Measurements from ENCODE around the gene ANKH. TPM values are rescaled to one million over a fixed set of nuclear protein-coding genes. Genes with fewer than 3 reads are reported as not detected.
A peak's percentile ranks its signal among the peaks of the same experiment; 100 is the strongest.

Gene ANKH
- polyA plus RNA-seq, 1 donor: 85.6 TPM

DNA sequence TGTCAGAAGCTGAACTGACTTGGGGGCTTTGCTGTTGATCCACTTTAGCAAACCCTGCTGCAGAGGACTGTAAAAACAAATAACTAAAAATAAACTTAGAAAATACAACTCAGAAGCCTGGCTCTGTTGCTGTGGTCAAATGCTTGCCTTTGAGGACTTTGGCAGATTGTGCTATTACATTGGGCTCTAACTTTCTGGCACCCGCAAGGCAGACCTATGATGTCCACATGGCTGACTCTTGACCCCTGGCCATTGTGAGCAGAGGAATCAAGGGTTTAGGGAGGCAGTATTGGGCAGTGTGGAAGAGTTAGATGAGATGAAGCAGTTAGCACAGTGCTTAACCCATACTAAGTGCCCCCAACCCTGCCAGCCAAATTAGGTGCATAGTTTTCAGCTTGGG lies 173.1 kb downstream of the ANKH start:
- H3K4me3 ChIP-seq (ENCODE audit: low read length): no peak overlapping the region
- no CpG with 5 or more reads among the region's 1 CpG for WGBS (ENCODE audit: insufficient coverage, low lambda C conversion rate)

DNA sequence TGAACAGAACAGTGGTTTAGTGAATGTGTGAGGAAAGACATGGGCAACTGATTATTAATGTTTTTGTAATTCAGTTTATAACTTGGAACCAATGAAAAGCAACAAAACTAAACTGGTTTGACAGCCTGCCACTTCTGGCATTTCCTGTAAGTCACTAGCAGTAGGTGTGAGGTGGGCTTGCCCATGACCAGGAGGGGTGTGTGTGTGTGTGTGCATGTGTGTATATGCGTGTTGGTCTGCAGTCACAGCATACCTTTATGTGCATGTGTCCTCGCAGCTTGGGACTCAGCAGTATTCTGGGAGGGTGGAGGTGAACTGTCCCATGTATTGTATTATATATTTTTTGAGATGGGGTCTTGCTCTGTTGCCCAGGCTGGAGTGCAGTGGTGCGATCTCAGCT lies 174.7 kb downstream of the ANKH start:
- H3K4me1 ChIP-seq (ENCODE audit: control insufficient read depth, insufficient read depth, low read length): no peaks in the 10 kb centered on the region
- no peak for DNase-seq
- H3K4me3 ChIP-seq (ENCODE audit: low read length): no peak overlapping the region
- H3K27ac ChIP-seq (ENCODE audit: low read length): no peak overlapping the region
- no peaks in the 10 kb centered on the region for H3K9me3 ChIP-seq (ENCODE audit: control insufficient read depth, low read depth, low read length)
- no peaks in the 10 kb centered on the region for H3K27me3 ChIP-seq (ENCODE audit: control insufficient read depth, insufficient read depth, low read length)
- no CpG with 5 or more reads among the region's 3 CpGs for WGBS (ENCODE audit: insufficient coverage, low lambda C conversion rate)
- H3K36me3 ChIP-seq (ENCODE audit: control insufficient read depth, insufficient read depth, low read length): peaks cover 75% of the 10 kb centered on the region

More for the DNA sequence above, 173.1 kb downstream of the ANKH start:
- no peaks in the 10 kb centered on the region for H3K27me3 ChIP-seq (ENCODE audit: control insufficient read depth, insufficient read depth, low read length)
- H3K9me3 ChIP-seq (ENCODE audit: control insufficient read depth, low read depth, low read length): no peaks in the 10 kb centered on the region
- peaks cover 71% of the 10 kb centered on the region for H3K36me3 ChIP-seq (ENCODE audit: control insufficient read depth, insufficient read depth, low read length)
- no peak for DNase-seq
- H3K4me1 ChIP-seq (ENCODE audit: control insufficient read depth, insufficient read depth, low read length): no peaks in the 10 kb centered on the region
- H3K27ac ChIP-seq (ENCODE audit: low read length): no peak overlapping the region

GRCh38 chr5:14696057-14696456 lies 175.5 kb downstream of the ANKH start:
- Histone ChIP-seq H3K4me3 (ENCODE audit: low read length) (no peak overlapping the region), H3K27me3 (ENCODE audit: control insufficient read depth, insufficient read depth, low read length) (no peaks in the 10 kb centered on the region), H3K9me3 (ENCODE audit: control insufficient read depth, low read depth, low read length) (no peaks in the 10 kb centered on the region), H3K27ac (ENCODE audit: low read length) (no peak overlapping the region), H3K36me3 (ENCODE audit: control insufficient read depth, insufficient read depth, low read length) (peaks cover 72% of the 10 kb centered on the region), H3K4me1 (ENCODE audit: control insufficient read depth, insufficient read depth, low read length) (no peaks in the 10 kb centered on the region)
- 0% methylated on average over 1 of the region's 1 CpG for WGBS (ENCODE audit: insufficient coverage, low lambda C conversion rate)
- DNase-seq: no peak

GRCh38 chr5:14695152-14695551 lies 176.4 kb downstream of the ANKH start:
- no peaks in the 10 kb centered on the region for H3K9me3 ChIP-seq (ENCODE audit: control insufficient read depth, low read depth, low read length)
- no peaks in the 10 kb centered on the region for H3K4me1 ChIP-seq (ENCODE audit: control insufficient read depth, insufficient read depth, low read length)
- peaks cover 74% of the 10 kb centered on the region for H3K36me3 ChIP-seq (ENCODE audit: control insufficient read depth, insufficient read depth, low read length)
- H3K4me3 ChIP-seq (ENCODE audit: low read length): no peak overlapping the region
- no peak overlapping the region for H3K27ac ChIP-seq (ENCODE audit: low read length)
- H3K27me3 ChIP-seq (ENCODE audit: control insufficient read depth, insufficient read depth, low read length): no peaks in the 10 kb centered on the region
- DNase-seq: no peak
- WGBS (ENCODE audit: insufficient coverage, low lambda C conversion rate): 83% methylated on average over 2 of the region's 2 CpGs

- DNase-seq: no peak
- H3K36me3 ChIP-seq (ENCODE audit: control insufficient read depth, insufficient read depth, low read length): peaks cover 73% of the 10 kb centered on the region
- no peaks in the 10 kb centered on the region for H3K27me3 ChIP-seq (ENCODE audit: control insufficient read depth, insufficient read depth, low read length)
- H3K4me1 ChIP-seq (ENCODE audit: control insufficient read depth, insufficient read depth, low read length): no peaks in the 10 kb centered on the region
- H3K9me3 ChIP-seq (ENCODE audit: control insufficient read depth, low read depth, low read length): no peaks in the 10 kb centered on the region
- no peak overlapping the region for H3K4me3 ChIP-seq (ENCODE audit: low read length)
- 100% methylated on average over 1 of the region's 5 CpGs for WGBS (ENCODE audit: insufficient coverage, low lambda C conversion rate)
- H3K27ac ChIP-seq (ENCODE audit: low read length): no peak overlapping the region
Measured at GRCh38 chr5:14693070-14693469, 178.5 kb downstream of the ANKH start.

GRCh38 chr5:14687023-14687665 lies 184.4 kb downstream of the ANKH start:
- no peaks in the 10 kb centered on the region for H3K27me3 ChIP-seq (ENCODE audit: control insufficient read depth, insufficient read depth, low read length)
- H3K4me3 ChIP-seq (ENCODE audit: low read length): no peak overlapping the region
- WGBS (ENCODE audit: insufficient coverage, low lambda C conversion rate): 100% methylated on average over 1 of the region's 4 CpGs
- H3K9me3 ChIP-seq (ENCODE audit: control insufficient read depth, low read depth, low read length): no peaks in the 10 kb centered on the region
- H3K27ac ChIP-seq (ENCODE audit: low read length): no peak overlapping the region
- H3K36me3 ChIP-seq (ENCODE audit: control insufficient read depth, insufficient read depth, low read length): peaks cover 76% of the 10 kb centered on the region
- no peaks in the 10 kb centered on the region for H3K4me1 ChIP-seq (ENCODE audit: control insufficient read depth, insufficient read depth, low read length)
- DNase-seq: no peak

DNA sequence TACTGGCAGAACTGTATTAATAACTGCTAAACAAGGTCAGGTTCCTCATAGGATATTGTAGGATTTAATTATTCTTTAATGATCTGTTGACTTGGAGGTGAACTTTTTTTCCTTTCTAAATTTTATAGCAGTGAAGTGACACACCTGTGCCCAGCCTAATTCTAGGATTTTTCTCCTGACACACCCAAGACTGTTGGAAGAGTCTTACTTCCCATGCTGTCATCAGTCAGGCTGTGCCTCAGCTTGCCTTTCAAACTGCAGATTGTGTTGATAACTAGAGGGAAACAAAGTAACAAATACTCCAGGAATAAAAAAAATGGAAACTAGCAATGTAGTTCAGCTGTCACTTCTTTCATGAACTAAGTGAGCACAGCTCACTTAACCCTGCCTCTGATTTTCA lies 185.1 kb downstream of the ANKH start:
- H3K27ac ChIP-seq (ENCODE audit: low read length): no peak overlapping the region

GRCh38 chr5:14685757-14686156 lies 185.8 kb downstream of the ANKH start:
- Histone ChIP-seq H3K36me3 (ENCODE audit: control insufficient read depth, insufficient read depth, low read length) (peaks cover 76% of the 10 kb centered on the region), H3K27ac (ENCODE audit: low read length) (no peak overlapping the region), H3K9me3 (ENCODE audit: control insufficient read depth, low read depth, low read length) (no peaks in the 10 kb centered on the region), H3K4me3 (ENCODE audit: low read length) (no peak overlapping the region), H3K4me1 (ENCODE audit: control insufficient read depth, insufficient read depth, low read length) (no peaks in the 10 kb centered on the region), H3K27me3 (ENCODE audit: control insufficient read depth, insufficient read depth, low read length) (no peaks in the 10 kb centered on the region)
- WGBS (ENCODE audit: insufficient coverage, low lambda C conversion rate): no CpG with 5 or more reads among the region's 6 CpGs
- DNase-seq: peak in 1 of 2 donors; percentile 31

More for the DNA sequence above, 185.1 kb downstream of the ANKH start:
- H3K9me3 ChIP-seq (ENCODE audit: control insufficient read depth, low read depth, low read length): no peaks in the 10 kb centered on the region
- H3K27me3 ChIP-seq (ENCODE audit: control insufficient read depth, insufficient read depth, low read length): no peaks in the 10 kb centered on the region
- DNase-seq: no peak
- H3K4me1 ChIP-seq (ENCODE audit: control insufficient read depth, insufficient read depth, low read length): no peaks in the 10 kb centered on the region
- no peak overlapping the region for H3K4me3 ChIP-seq (ENCODE audit: low read length)
- peaks cover 76% of the 10 kb centered on the region for H3K36me3 ChIP-seq (ENCODE audit: control insufficient read depth, insufficient read depth, low read length)

GRCh38 chr5:14684757-14685156 lies 186.8 kb downstream of the ANKH start:
- no peaks in the 10 kb centered on the region for H3K4me1 ChIP-seq (ENCODE audit: control insufficient read depth, insufficient read depth, low read length)
- H3K36me3 ChIP-seq (ENCODE audit: control insufficient read depth, insufficient read depth, low read length): peaks cover 76% of the 10 kb centered on the region
- no CpG with 5 or more reads among the region's 5 CpGs for WGBS (ENCODE audit: insufficient coverage, low lambda C conversion rate)
- no peak overlapping the region for H3K27ac ChIP-seq (ENCODE audit: low read length)
- no peaks in the 10 kb centered on the region for H3K27me3 ChIP-seq (ENCODE audit: control insufficient read depth, insufficient read depth, low read length)
- no peak for DNase-seq
- H3K4me3 ChIP-seq (ENCODE audit: low read length): no peak overlapping the region
- H3K9me3 ChIP-seq (ENCODE audit: control insufficient read depth, low read depth, low read length): no peaks in the 10 kb centered on the region

GRCh38 chr5:14683906-14684455 lies 187.6 kb downstream of the ANKH start:
- no CpG with 5 or more reads among the region's 4 CpGs for WGBS (ENCODE audit: insufficient coverage, low lambda C conversion rate)
- Histone ChIP-seq H3K27me3 (ENCODE audit: control insufficient read depth, insufficient read depth, low read length) (no peaks in the 10 kb centered on the region), H3K4me3 (ENCODE audit: low read length) (no peak overlapping the region), H3K4me1 (ENCODE audit: control insufficient read depth, insufficient read depth, low read length) (no peaks in the 10 kb centered on the region), H3K36me3 (ENCODE audit: control insufficient read depth, insufficient read depth, low read length) (peaks cover 73% of the 10 kb centered on the region), H3K9me3 (ENCODE audit: control insufficient read depth, low read depth, low read length) (no peaks in the 10 kb centered on the region), H3K27ac (ENCODE audit: low read length) (no peak overlapping the region)
- DNase-seq: no peak

- Histone ChIP-seq H3K36me3 (ENCODE audit: control insufficient read depth, insufficient read depth, low read length) (peaks cover 63% of the 10 kb centered on the region), H3K9me3 (ENCODE audit: control insufficient read depth, low read depth, low read length) (no peaks in the 10 kb centered on the region), H3K27ac (ENCODE audit: low read length) (no peak overlapping the region), H3K27me3 (ENCODE audit: control insufficient read depth, insufficient read depth, low read length) (no peaks in the 10 kb centered on the region), H3K4me3 (ENCODE audit: low read length) (no peak overlapping the region), H3K4me1 (ENCODE audit: control insufficient read depth, insufficient read depth, low read length) (no peaks in the 10 kb centered on the region)
- no peak for DNase-seq
- no CpG with 5 or more reads among the region's 10 CpGs for WGBS (ENCODE audit: insufficient coverage, low lambda C conversion rate)
Measured at GRCh38 chr5:14681236-14681752, 190.3 kb downstream of the ANKH start.
